Neural cell (in vitro differentiated cells): Measurements from ENCODE around the gene CPNE6. TPM values are rescaled to one million over a fixed set of nuclear protein-coding genes. Genes with fewer than 3 reads are reported as not detected.

ENCODE experiments used
- H2AFZ ChIP-seq: fragments of 200-600, 300-800 bp; sonication (generic), shearing (Covaris generic); 2 replicates; pipeline ENCODE4 v1.6.0; 2014; ENCODE audit warnings: low read depth, mild to moderate bottlenecking, antibody characterized with exemption, low read length, moderate library complexity
- H3F3A ChIP-seq: fragments of 200-600 bp; shearing (Covaris generic); 2 replicates; pipeline ENCODE4 v1.6.1; 2016; ENCODE audit warnings: mild to moderate bottlenecking, moderate library complexity, mixed read lengths, antibody characterized with exemption, low read length; ENCODE audit not compliant: insufficient read depth, poor library complexity, severe bottlenecking
- H3K27ac ChIP-seq: fragments of 200-600, 300-800 bp; sonication (generic), shearing (Covaris generic); 2 replicates; pipeline ENCODE4 v1.5.1; 2014; ENCODE audit warnings: mild to moderate bottlenecking, low read length, moderate library complexity
- H3K27me3 ChIP-seq: fragments of 300-800, 200-600 bp; sonication (generic), shearing (Covaris generic); 2 replicates; pipeline ENCODE4 v1.6.0; 2014; ENCODE audit warnings: mild to moderate bottlenecking, low read depth, low read length, moderate library complexity; ENCODE audit not compliant: insufficient read depth
- H3K36me3 ChIP-seq: fragments of 300-800, 200-600 bp; sonication (generic), shearing (Covaris generic); 2 replicates; pipeline ENCODE4 v1.5.1; 2014; ENCODE audit warnings: mild to moderate bottlenecking, antibody characterized with exemption, low read length, moderate library complexity; ENCODE audit not compliant: insufficient read depth
- H3K4me2 ChIP-seq: fragments of 300-800, 200-600 bp; sonication (generic), shearing (Covaris generic); 2 replicates; pipeline ENCODE4 v1.6.0; 2014; ENCODE audit warnings: mild to moderate bottlenecking, low read length
- H3K4me3 ChIP-seq: fragments of 300-800, 200-600 bp; sonication (generic), shearing (Covaris generic); 2 replicates; pipeline ENCODE4 v1.5.1; 2014; ENCODE audit warnings: mild to moderate bottlenecking, low read length, moderate library complexity
- H3K79me2 ChIP-seq: fragments of 200-600 bp; shearing (Covaris generic); replicated peaks from 2 replicates; pipeline ENCODE4 v1.6.0; 2014; ENCODE audit warnings: mild to moderate bottlenecking, low read length, moderate library complexity; ENCODE audit not compliant: insufficient read depth
- H3K9ac ChIP-seq: fragments of 300-800, 200-600 bp; sonication (generic), shearing (Covaris generic); 2 replicates; pipeline ENCODE4 v1.6.1; 2016; ENCODE audit warnings: mild to moderate bottlenecking, low read length, mixed read lengths
- H3K9me2 ChIP-seq: fragments of 200-600 bp; shearing (Covaris generic); 2 replicates; pipeline ENCODE4 v1.6.1; 2016; ENCODE audit warnings: mild to moderate bottlenecking, low read length, mixed read lengths; ENCODE audit not compliant: insufficient read depth
- H3K9me3 ChIP-seq: fragments of 200-600, 300-800 bp; sonication (generic), shearing (Covaris generic); 2 replicates; pipeline ENCODE4 v1.6.1; 2016; ENCODE audit warnings: mild to moderate bottlenecking, mixed run types, low read length, moderate library complexity, mixed read lengths
- H4K20me1 ChIP-seq: fragments of 200-600 bp; shearing (Covaris generic); 2 replicates; pipeline ENCODE4 v1.6.1; 2016; ENCODE audit warnings: mild to moderate bottlenecking, mixed run types; ENCODE audit not compliant: insufficient read depth
- EP300 ChIP-seq: fragments of 450-650 bp; conservative IDR thresholded peaks from 2 replicates; pipeline ENCODE4 v1.6.1; 2014; ENCODE audit warnings: antibody characterized with exemption, mild to moderate bottlenecking, moderate library complexity; ENCODE audit not compliant: poor library complexity, severe bottlenecking
- EZH2 ChIP-seq: fragments of 200-600, 300-800 bp; shearing (Covaris generic), sonication (generic); IDR thresholded peaks from 2 replicates; pipeline ENCODE4 v1.6.1; 2014; ENCODE audit warnings: antibody characterized with exemption, low read length, borderline replicate concordance, mild to moderate bottlenecking; ENCODE audit not compliant: insufficient read depth, poor library complexity, severe bottlenecking
- MXI1 ChIP-seq: fragments of 450-650 bp; conservative IDR thresholded peaks from 2 replicates; pipeline ENCODE4 v1.6.1; 2014; ENCODE audit warnings: antibody characterized with exemption, mild to moderate bottlenecking; ENCODE audit not compliant: poor library complexity, severe bottlenecking
- POLR2AphosphoS5 ChIP-seq: IDR thresholded peaks from 2 replicates; pipeline ENCODE4 v1.6.1; 2012
- RAD21 ChIP-seq: fragments of 450-650 bp; conservative IDR thresholded peaks from 2 replicates; pipeline ENCODE4 v1.6.1; 2014; ENCODE audit warnings: antibody characterized with exemption, mild to moderate bottlenecking, moderate library complexity
- REST ChIP-seq: IDR thresholded peaks from 2 replicates; pipeline ENCODE4 v1.6.1; 2012; ENCODE audit warnings: borderline replicate concordance
- SMC3 ChIP-seq: fragments of 450-650 bp; conservative IDR thresholded peaks from 2 replicates; pipeline ENCODE4 v1.6.1; 2014; ENCODE audit warnings: antibody characterized with exemption, mild to moderate bottlenecking, moderate library complexity; ENCODE audit not compliant: poor library complexity
- TAF1 ChIP-seq: IDR thresholded peaks from 2 replicates; pipeline ENCODE4 v1.6.1; 2012; ENCODE audit warnings: low read depth
- polyA plus RNA-seq: library from polyadenylated mRNA; depleted of rRNA; stranded (reverse); fragments of >200 nt; gene quantifications from 2 replicates; pipeline ENCODE4 v1.2.3, GENCODE V29; 2014
- TF ChIP-seq, protein P1 (sequence below): fragments of 450-650 bp; IDR thresholded peaks from 2 replicates; pipeline ENCODE4 v1.5.1; 2014; ENCODE audit warnings: antibody characterized with exemption, mild to moderate bottlenecking, moderate library complexity; ENCODE audit not compliant: poor library complexity, severe bottlenecking

CPNE6 gene
- polyA plus RNA-seq, 1 donor from 2014 or later = 4.1 TPM

DNA sequence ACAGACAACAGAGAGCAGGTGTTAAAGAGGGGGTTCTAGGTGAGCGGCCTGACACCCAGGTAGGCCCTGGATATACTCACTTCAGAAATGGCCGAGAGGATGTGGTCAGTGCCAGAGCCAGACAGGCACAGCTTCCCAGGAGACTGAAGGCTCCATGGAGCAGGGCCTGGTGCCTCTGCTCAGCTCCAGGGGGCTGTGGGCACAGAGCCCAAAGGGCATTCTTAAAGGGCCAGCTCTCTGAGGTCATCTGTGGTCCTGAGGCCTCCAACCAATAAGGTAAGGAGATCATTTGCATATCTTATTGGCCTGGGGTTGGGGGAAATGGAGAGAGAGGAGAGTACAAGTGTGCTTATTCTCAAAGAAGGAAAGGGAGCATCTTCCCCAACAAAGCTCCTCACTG is 13.1 kb downstream of the CPNE6 start:
- H2AFZ ChIP-seq = no peak overlapping the region
- H3K9me3 ChIP-seq = no peaks in the 10 kb centered on the region
- no peaks in the 10 kb centered on the region for H3K9me2 ChIP-seq
- no peaks in the 10 kb centered on the region for H3K27me3 ChIP-seq
- H3K27ac ChIP-seq = no peak overlapping the region
- H3K79me2 ChIP-seq = no peaks in the 10 kb centered on the region
- no peaks in the 10 kb centered on the region for H3F3A ChIP-seq
- no peak overlapping the region for H3K4me3 ChIP-seq
- no peak overlapping the region for H3K4me2 ChIP-seq
- H3K9ac ChIP-seq = no peak overlapping the region
- TF ChIP-seq POLR2AphosphoS5 (no peak), SMC3 (no peak), EZH2 (no peak), RAD21 (no peak), MXI1 (no peak), TAF1 (no peak), EP300 (no peak), REST (no peak)
- TF ChIP-seq, protein P1, sequence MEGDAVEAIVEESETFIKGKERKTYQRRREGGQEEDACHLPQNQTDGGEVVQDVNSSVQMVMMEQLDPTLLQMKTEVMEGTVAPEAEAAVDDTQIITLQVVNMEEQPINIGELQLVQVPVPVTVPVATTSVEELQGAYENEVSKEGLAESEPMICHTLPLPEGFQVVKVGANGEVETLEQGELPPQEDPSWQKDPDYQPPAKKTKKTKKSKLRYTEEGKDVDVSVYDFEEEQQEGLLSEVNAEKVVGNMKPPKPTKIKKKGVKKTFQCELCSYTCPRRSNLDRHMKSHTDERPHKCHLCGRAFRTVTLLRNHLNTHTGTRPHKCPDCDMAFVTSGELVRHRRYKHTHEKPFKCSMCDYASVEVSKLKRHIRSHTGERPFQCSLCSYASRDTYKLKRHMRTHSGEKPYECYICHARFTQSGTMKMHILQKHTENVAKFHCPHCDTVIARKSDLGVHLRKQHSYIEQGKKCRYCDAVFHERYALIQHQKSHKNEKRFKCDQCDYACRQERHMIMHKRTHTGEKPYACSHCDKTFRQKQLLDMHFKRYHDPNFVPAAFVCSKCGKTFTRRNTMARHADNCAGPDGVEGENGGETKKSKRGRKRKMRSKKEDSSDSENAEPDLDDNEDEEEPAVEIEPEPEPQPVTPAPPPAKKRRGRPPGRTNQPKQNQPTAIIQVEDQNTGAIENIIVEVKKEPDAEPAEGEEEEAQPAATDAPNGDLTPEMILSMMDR = no peak
- H3K36me3 ChIP-seq = no peaks in the 10 kb centered on the region
- H4K20me1 ChIP-seq = no peaks in the 10 kb centered on the region

DNA sequence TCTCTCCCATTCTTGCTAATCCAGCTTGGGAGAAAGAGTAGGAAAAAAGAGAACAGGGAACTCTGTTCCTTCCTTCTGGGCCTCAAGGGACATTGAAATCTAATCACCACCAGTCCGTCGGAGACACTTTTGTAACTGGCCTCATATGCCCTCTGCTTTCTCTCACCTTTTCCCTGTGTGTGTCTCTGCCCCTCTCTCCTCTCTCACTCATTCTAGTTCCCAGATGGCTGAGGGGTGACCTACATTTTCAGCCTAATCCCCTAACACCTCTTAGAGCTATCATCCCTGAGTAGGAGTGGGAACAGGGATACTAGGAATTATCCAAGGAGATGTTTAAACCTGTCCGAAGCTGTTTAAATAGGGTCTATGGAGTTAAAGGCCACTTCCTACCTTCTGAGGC is 13.9 kb downstream of the CPNE6 start:
- H4K20me1 ChIP-seq = no peaks in the 10 kb centered on the region
- no peak overlapping the region for H3K4me3 ChIP-seq
- H3K27ac ChIP-seq = no peak overlapping the region
- H2AFZ ChIP-seq = no peak overlapping the region
- H3K9me3 ChIP-seq = no peaks in the 10 kb centered on the region
- H3K27me3 ChIP-seq = no peaks in the 10 kb centered on the region
- no peak overlapping the region for H3K9ac ChIP-seq
- no peaks in the 10 kb centered on the region for H3K9me2 ChIP-seq
- no peaks in the 10 kb centered on the region for H3K36me3 ChIP-seq
- no peaks in the 10 kb centered on the region for H3F3A ChIP-seq
- TF ChIP-seq REST = no peak
- TF ChIP-seq SMC3 = no peak
- H3K4me2 ChIP-seq = no peak overlapping the region
- no peaks in the 10 kb centered on the region for H3K79me2 ChIP-seq
